ENCODE data around the gene CDH18.

CDH18 gene

GRCh38 chr5:19978476-19978875 is 9.5 kb downstream of the CDH18 start:
- no peak overlapping the region for H3K4me3 Mint-ChIP-seq

DNA sequence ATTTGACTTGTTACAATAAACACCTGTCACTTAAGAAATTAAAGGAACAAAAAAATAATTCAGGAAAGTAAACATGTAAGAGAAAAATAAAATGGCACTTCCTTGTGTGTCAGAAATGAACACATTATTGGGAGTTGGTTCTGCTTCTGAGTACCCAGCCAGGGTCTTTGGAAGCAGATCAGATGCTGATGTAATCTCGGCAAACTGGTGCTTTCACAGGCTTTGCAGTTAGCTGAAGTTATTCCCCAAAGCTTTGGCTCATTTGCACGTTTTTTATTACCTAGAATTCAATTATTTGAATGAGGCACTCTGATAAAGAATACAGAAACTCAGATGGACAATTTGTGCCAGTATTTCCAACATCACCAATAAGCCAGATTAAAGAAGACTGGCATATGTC is 10.9 kb downstream of the CDH18 start:
- CTCF ChIA-PET, result no interaction called here
- DNase-seq, result no peak
- Mint-ChIP-seq H3K9me3 (peaks cover 24% of the 10 kb centered on the region), H3K36me3 (no peaks in the 10 kb centered on the region), H3K4me3 (no peak overlapping the region), H3K27me3 (no peaks in the 10 kb centered on the region), H3K4me1 (no peaks in the 10 kb centered on the region), H3K27ac (no peak overlapping the region)

More at GRCh38 chr5:19978476-19978875, 9.5 kb downstream of the CDH18 start:
- H3K27me3 Mint-ChIP-seq, result no peaks in the 10 kb centered on the region
- H3K4me1 Mint-ChIP-seq, result no peaks in the 10 kb centered on the region
- H3K9me3 Mint-ChIP-seq, result peaks cover 24% of the 10 kb centered on the region
- H3K27ac Mint-ChIP-seq, result no peak overlapping the region
- H3K36me3 Mint-ChIP-seq, result no peaks in the 10 kb centered on the region
- CTCF ChIA-PET, result no interaction called here
- no peak for DNase-seq

DNA sequence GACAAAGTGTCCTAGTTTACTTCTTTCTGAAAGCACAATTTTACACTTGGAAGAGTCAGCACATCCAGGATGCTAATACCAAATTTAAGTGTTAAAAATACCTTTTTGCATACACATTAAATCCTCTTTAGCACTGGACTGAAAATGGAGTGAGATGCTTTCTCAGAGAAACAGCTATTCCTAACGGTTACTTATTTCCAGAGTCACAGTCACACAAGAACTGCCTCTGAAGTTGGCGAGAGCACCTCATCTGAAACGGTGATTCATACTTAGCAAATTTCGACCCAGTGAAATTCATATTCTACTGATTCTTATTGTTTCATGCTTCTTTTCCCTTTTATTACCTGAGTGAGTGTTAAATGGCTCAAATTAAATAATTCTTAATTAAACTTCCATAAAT is 12.2 kb downstream of the CDH18 start:
- H3K27ac Mint-ChIP-seq, result no peak overlapping the region
- H3K36me3 Mint-ChIP-seq, result no peaks in the 10 kb centered on the region
- no peak overlapping the region for H3K4me3 Mint-ChIP-seq
- H3K27me3 Mint-ChIP-seq, result no peaks in the 10 kb centered on the region
- CTCF ChIA-PET, result no interaction called here
- peaks cover 19% of the 10 kb centered on the region for H3K9me3 Mint-ChIP-seq
- DNase-seq, result no peak
- H3K4me1 Mint-ChIP-seq, result no peaks in the 10 kb centered on the region

DNA sequence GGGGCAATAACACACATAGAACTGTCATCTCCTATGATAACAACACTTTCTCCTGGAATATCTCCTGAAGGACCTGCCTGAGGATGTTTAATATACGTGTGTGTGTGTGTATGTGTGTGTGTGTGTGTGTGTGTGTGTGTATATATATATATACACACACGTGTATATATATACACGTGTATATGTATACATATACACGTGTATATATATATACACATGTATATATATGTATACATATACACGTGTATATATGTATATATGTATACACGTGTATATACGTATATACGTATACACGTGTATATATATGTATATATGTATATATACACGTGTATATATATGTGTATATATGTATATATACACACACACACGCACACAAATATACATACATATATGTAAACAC is 27.5 kb downstream of the CDH18 start:
- Mint-ChIP-seq H3K4me3 (no peak overlapping the region), H3K27ac (no peak overlapping the region), H3K4me1 (no peaks in the 10 kb centered on the region), H3K9me3 (peaks cover 6% of the 10 kb centered on the region), H3K27me3 (no peaks in the 10 kb centered on the region), H3K36me3 (no peaks in the 10 kb centered on the region)
- CTCF ChIA-PET, result no interaction called here
- DNase-seq, result no peak

- CTCF ChIA-PET, result no interaction called here
- Mint-ChIP-seq H3K36me3 (no peaks in the 10 kb centered on the region), H3K4me1 (no peaks in the 10 kb centered on the region), H3K4me3 (no peak overlapping the region), H3K27ac (no peak overlapping the region), H3K27me3 (no peaks in the 10 kb centered on the region), H3K9me3 (peaks cover 6% of the 10 kb centered on the region)
- DNase-seq, result no peak
These were observed 28.1 kb downstream of the CDH18 start for GRCh38 chr5:19959830-19960384.

- CTCF ChIA-PET, result no interaction called here
- Mint-ChIP-seq H3K36me3 (no peaks in the 10 kb centered on the region), H3K27me3 (no peaks in the 10 kb centered on the region), H3K27ac (no peak overlapping the region), H3K4me3 (no peak overlapping the region), H3K9me3 (peaks cover 2% of the 10 kb centered on the region), H3K4me1 (no peaks in the 10 kb centered on the region)
- no peak for DNase-seq
These were observed 37.1 kb downstream of the CDH18 start for GRCh38 chr5:19950897-19951296.

- CTCF ChIA-PET, result no interaction called here
- Mint-ChIP-seq H3K4me1 (no peaks in the 10 kb centered on the region), H3K36me3 (no peaks in the 10 kb centered on the region), H3K9me3 (peaks cover 5% of the 10 kb centered on the region), H3K4me3 (no peak overlapping the region), H3K27me3 (no peaks in the 10 kb centered on the region), H3K27ac (no peak overlapping the region)
- DNase-seq, result no peak
These were observed 47.8 kb downstream of the CDH18 start for GRCh38 chr5:19940192-19940591.

- H3K27ac Mint-ChIP-seq, result no peak overlapping the region
- H3K4me1 Mint-ChIP-seq, result no peaks in the 10 kb centered on the region
- peaks cover 3% of the 10 kb centered on the region for H3K9me3 Mint-ChIP-seq
- DNase-seq, result no peak
- no peaks in the 10 kb centered on the region for H3K36me3 Mint-ChIP-seq
- no peaks in the 10 kb centered on the region for H3K27me3 Mint-ChIP-seq
- H3K4me3 Mint-ChIP-seq, result no peak overlapping the region
- CTCF ChIA-PET, result no interaction called here
These were observed 57.5 kb downstream of the CDH18 start for GRCh38 chr5:19930451-19930850.

DNA sequence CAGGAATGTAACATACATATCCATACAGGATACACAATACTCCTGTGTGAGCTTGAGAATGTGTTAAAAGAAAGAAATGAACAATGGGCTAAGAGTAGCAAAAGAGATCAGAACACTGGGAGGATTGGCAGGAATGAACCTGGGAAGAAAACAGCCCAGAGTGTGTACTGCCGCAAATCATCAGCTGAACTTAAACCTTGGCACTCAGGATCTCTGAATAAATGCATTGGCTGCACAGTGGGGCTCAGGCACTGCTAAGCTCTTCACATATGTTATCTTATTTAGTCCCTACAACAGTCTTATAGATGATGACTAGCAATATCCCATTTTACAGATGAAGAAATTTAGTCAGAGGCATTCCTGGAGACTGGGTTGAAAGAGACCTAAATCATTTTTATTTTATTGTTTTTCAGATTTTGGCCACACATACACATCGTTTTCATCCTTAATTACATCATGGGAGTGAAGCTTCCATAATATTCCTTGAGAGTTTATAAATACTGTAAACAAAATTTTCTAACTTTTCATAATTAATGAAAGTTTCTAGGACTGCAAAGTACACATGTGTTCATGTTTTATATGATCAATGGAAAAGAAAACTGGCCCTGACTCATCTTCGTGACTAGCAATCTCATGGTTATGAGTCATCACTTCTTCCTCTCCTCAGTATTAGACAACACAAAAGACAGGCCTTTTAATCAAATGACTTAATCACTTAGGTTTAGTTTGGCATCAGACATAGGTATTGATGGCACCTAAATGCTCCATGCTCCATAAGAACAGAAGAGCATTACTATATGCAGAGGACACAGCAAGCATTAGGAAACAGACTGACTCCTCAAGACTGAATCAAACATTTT is 59.2 kb downstream of the CDH18 start:
- peaks cover 3% of the 10 kb centered on the region for H3K9me3 Mint-ChIP-seq
- no peaks in the 10 kb centered on the region for H3K36me3 Mint-ChIP-seq
- H3K4me3 Mint-ChIP-seq, result no peak overlapping the region
- no peaks in the 10 kb centered on the region for H3K4me1 Mint-ChIP-seq
- H3K27me3 Mint-ChIP-seq, result no peaks in the 10 kb centered on the region
- no peak overlapping the region for H3K27ac Mint-ChIP-seq
- CTCF ChIA-PET, result no interaction called here
- no peak for DNase-seq

DNA sequence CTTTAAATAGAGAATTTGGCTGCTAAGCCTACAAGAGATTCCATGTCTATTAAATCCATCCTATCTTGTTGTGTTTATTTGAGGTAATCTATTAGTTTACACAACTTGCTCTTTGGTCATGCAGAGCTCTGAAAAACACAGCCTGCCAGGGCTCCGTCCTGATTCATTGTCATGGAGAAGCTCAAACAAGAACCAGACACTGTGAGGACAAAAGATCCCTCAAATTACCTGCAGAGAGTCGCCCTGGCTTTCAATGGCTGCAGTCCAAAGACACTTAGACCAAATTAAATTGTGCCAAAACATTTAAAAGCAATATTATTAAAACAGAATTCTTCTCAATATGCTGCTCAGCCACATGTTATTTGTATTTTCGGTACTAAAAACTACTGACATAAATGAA is 60.1 kb downstream of the CDH18 start:
- DNase-seq, result no peak
- Mint-ChIP-seq H3K4me3 (no peak overlapping the region), H3K36me3 (no peaks in the 10 kb centered on the region), H3K27me3 (no peaks in the 10 kb centered on the region), H3K27ac (no peak overlapping the region), H3K4me1 (no peaks in the 10 kb centered on the region), H3K9me3 (peaks cover 7% of the 10 kb centered on the region)
- CTCF ChIA-PET, result no interaction called here

DNA sequence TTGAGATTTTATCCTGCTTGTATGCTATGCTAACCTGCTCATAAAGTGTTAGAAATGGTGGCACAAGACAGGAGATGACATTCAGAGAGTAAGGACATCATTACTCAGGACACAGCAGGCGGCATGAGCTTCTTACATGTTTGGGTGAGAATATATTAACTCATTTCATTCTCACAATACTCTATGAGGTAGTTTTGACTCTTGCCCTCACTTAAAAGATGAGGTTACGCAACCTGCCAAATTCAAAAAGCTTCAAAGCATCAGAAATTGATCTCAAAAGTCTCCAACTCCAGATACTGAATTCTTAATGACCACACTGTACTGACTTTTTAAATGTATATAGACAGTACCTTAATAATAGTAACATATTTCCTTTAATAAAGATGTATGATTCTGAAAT is 60.8 kb downstream of the CDH18 start:
- H3K4me3 Mint-ChIP-seq, result no peak overlapping the region
- H3K9me3 Mint-ChIP-seq, result peaks cover 5% of the 10 kb centered on the region
- no peak for DNase-seq
- no peaks in the 10 kb centered on the region for H3K36me3 Mint-ChIP-seq
- H3K27me3 Mint-ChIP-seq, result no peaks in the 10 kb centered on the region
- no peak overlapping the region for H3K27ac Mint-ChIP-seq
- CTCF ChIA-PET, result no interaction called here
- H3K4me1 Mint-ChIP-seq, result no peaks in the 10 kb centered on the region

- no peaks in the 10 kb centered on the region for H3K27me3 Mint-ChIP-seq
- H3K4me3 Mint-ChIP-seq, result no peak overlapping the region
- no peaks in the 10 kb centered on the region for H3K4me1 Mint-ChIP-seq
- peaks cover 5% of the 10 kb centered on the region for H3K9me3 Mint-ChIP-seq
- no peaks in the 10 kb centered on the region for H3K36me3 Mint-ChIP-seq
- DNase-seq, result no peak
- no peak overlapping the region for H3K27ac Mint-ChIP-seq
- CTCF ChIA-PET, result no interaction called here
These were observed 64.3 kb downstream of the CDH18 start for GRCh38 chr5:19923742-19924141.

- H3K9me3 Mint-ChIP-seq, result peaks cover 9% of the 10 kb centered on the region
- no peak overlapping the region for H3K27ac Mint-ChIP-seq
- H3K36me3 Mint-ChIP-seq, result no peaks in the 10 kb centered on the region
- no peaks in the 10 kb centered on the region for H3K27me3 Mint-ChIP-seq
- H3K4me1 Mint-ChIP-seq, result no peaks in the 10 kb centered on the region
- H3K4me3 Mint-ChIP-seq, result no peak overlapping the region
- CTCF ChIA-PET, result no interaction called here
- DNase-seq, result no peak
These were observed 67.2 kb downstream of the CDH18 start for GRCh38 chr5:19920761-19921160.

- Mint-ChIP-seq H3K4me3 (no peak overlapping the region), H3K4me1 (no peaks in the 10 kb centered on the region), H3K27me3 (no peaks in the 10 kb centered on the region), H3K9me3 (peaks cover 9% of the 10 kb centered on the region), H3K27ac (no peak overlapping the region), H3K36me3 (no peaks in the 10 kb centered on the region)
- CTCF ChIA-PET, result no interaction called here
- no peak for DNase-seq
These were observed 69.2 kb downstream of the CDH18 start for GRCh38 chr5:19918780-19919179.

DNA sequence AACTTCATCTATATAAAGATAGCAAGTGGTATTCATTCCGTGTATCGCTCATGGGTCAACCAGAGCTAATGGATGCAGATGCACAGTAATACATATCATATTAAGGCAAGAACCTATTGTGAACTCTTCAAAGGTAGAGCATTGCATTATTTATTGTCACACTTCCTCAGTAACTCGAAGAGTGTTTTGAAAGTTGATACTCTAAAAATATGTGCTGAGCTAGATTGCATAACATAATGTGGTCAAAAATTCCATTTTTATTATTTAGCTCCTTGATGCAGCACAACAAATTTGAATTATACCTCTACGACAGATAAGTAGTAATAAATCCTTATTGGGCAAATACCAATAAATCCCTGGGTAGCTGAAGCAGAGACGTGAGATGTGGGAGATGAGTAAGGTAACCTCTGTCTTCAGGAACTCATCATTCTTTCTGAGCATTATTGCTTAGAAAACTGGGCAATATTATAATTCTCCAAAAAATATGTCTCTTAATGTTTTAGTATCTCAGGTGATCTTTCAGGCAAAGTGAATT is 70.3 kb downstream of the CDH18 start:
- no peaks in the 10 kb centered on the region for H3K4me1 Mint-ChIP-seq
- no peak overlapping the region for H3K4me3 Mint-ChIP-seq
- CTCF ChIA-PET, result no interaction called here

More for the DNA sequence above, 70.3 kb downstream of the CDH18 start:
- no peaks in the 10 kb centered on the region for H3K36me3 Mint-ChIP-seq
- H3K27me3 Mint-ChIP-seq, result no peaks in the 10 kb centered on the region
- no peak overlapping the region for H3K27ac Mint-ChIP-seq
- DNase-seq, result no peak
- peaks cover 5% of the 10 kb centered on the region for H3K9me3 Mint-ChIP-seq
